Measurements from ENCODE around the gene WDPCP. TPM values are rescaled to one million over a fixed set of nuclear protein-coding genes. Genes with fewer than 3 reads are reported as not detected.

The WDPCP gene
- total RNA-seq, 1 donor from 2014 or later, result 12.4 TPM

DNA sequence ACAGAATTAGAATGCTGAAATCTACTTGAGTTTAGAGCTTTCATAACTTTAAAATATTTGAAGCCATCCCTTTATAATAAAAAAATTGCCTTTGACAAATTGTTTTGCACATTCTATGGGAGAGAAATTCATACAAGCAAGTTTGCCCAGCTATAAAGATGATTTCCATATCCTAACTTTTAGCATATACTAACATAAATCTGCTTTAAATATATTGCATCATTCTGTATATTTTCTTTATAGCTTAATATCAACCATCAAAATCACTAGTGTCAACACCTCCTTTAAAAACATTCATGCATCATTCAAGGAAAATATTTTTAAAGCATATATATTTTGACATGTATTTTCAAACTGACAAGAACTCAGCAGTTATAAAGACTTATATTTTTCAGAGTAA lies 49.9 kb downstream of the WDPCP start:
- no peak overlapping the region for H3K4me3 Mint-ChIP-seq (ENCODE audit: unreplicated experiment)
- DNase-seq (ENCODE audit: extremely low spot score, unreplicated experiment), result no peak
- H3K36me3 Mint-ChIP-seq (ENCODE audit: unreplicated experiment), result no peaks in the 10 kb centered on the region
- TF ChIP-seq, protein P1, sequence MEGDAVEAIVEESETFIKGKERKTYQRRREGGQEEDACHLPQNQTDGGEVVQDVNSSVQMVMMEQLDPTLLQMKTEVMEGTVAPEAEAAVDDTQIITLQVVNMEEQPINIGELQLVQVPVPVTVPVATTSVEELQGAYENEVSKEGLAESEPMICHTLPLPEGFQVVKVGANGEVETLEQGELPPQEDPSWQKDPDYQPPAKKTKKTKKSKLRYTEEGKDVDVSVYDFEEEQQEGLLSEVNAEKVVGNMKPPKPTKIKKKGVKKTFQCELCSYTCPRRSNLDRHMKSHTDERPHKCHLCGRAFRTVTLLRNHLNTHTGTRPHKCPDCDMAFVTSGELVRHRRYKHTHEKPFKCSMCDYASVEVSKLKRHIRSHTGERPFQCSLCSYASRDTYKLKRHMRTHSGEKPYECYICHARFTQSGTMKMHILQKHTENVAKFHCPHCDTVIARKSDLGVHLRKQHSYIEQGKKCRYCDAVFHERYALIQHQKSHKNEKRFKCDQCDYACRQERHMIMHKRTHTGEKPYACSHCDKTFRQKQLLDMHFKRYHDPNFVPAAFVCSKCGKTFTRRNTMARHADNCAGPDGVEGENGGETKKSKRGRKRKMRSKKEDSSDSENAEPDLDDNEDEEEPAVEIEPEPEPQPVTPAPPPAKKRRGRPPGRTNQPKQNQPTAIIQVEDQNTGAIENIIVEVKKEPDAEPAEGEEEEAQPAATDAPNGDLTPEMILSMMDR (IDR thresholded peaks at IDR 0.05), result no peak
- no peak overlapping the region for H3K27ac Mint-ChIP-seq (ENCODE audit: unreplicated experiment)
- peaks cover 2% of the 10 kb centered on the region for H3K4me1 Mint-ChIP-seq (ENCODE audit: unreplicated experiment)
- no peaks in the 10 kb centered on the region for H3K27me3 Mint-ChIP-seq (ENCODE audit: unreplicated experiment)
- H3K9me3 Mint-ChIP-seq (ENCODE audit: unreplicated experiment), result peaks cover 10% of the 10 kb centered on the region

DNA sequence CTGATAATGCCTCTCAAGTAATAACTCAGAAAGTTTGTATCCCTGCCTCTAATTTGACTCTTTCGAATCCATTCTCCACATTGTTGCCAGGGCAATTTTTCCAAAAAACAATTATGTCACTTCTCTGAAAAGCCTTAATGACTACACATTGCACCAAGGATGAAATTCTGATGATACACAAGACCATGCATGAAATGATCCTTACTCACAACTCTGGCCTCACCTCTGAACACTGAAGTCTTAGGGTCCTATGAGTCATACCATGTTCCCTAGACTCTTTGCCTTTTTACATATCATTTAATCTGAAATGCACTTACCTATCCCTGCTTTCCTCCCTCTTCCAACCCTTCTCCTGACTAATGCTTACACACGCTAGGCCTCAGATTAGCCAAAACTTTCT lies 51.0 kb downstream of the WDPCP start:
- Mint-ChIP-seq H3K27me3 (ENCODE audit: unreplicated experiment) (no peaks in the 10 kb centered on the region), H3K4me1 (ENCODE audit: unreplicated experiment) (peaks cover 2% of the 10 kb centered on the region)
- DNase-seq (ENCODE audit: extremely low spot score, unreplicated experiment), result no peak

DNA sequence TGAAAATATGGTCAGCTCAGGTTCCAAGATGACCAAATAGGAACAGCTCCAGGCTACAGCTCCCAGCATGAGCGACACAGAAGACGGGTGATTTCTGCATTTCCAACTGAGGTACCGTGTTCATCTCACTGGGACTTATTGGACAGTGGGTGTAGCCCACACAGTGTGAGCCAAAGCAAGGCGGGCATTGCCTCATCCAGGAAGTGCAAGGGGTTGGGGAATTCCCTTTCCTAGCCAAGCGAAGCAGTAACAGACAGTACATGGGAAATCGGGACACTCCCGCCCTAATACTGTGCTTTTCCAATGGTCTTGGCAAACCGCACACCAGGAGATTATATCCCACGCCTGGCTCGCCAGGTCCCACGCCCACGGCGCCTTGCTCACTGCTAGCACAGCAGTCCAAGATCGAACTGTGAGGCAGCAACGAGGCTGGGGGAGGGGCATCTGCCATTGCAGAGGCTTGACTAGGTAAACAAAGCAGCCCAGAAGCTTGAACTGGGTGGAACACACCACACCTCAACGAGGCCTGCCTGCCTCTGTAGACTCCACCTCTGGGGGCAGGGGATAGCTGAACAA lies 57.5 kb downstream of the WDPCP start:
- Mint-ChIP-seq H3K9me3 (ENCODE audit: unreplicated experiment) (peaks cover 34% of the 10 kb centered on the region), H3K4me1 (ENCODE audit: unreplicated experiment) (no peaks in the 10 kb centered on the region), H3K27ac (ENCODE audit: unreplicated experiment) (no peak overlapping the region), H3K36me3 (ENCODE audit: unreplicated experiment) (peaks cover 8% of the 10 kb centered on the region), H3K4me3 (ENCODE audit: unreplicated experiment) (no peak overlapping the region), H3K27me3 (ENCODE audit: unreplicated experiment) (no peaks in the 10 kb centered on the region)
- TF ChIP-seq, protein P1 (IDR thresholded peaks at IDR 0.05), result no peak
- no peak for DNase-seq (ENCODE audit: extremely low spot score, unreplicated experiment)

More for the DNA sequence above, 51.0 kb downstream of the WDPCP start:
- TF ChIP-seq, protein P1 (IDR thresholded peaks at IDR 0.05), result no peak
- Mint-ChIP-seq H3K9me3 (ENCODE audit: unreplicated experiment) (peaks cover 18% of the 10 kb centered on the region), H3K27ac (ENCODE audit: unreplicated experiment) (no peak overlapping the region), H3K4me3 (ENCODE audit: unreplicated experiment) (no peak overlapping the region), H3K36me3 (ENCODE audit: unreplicated experiment) (peaks cover 2% of the 10 kb centered on the region)

DNA sequence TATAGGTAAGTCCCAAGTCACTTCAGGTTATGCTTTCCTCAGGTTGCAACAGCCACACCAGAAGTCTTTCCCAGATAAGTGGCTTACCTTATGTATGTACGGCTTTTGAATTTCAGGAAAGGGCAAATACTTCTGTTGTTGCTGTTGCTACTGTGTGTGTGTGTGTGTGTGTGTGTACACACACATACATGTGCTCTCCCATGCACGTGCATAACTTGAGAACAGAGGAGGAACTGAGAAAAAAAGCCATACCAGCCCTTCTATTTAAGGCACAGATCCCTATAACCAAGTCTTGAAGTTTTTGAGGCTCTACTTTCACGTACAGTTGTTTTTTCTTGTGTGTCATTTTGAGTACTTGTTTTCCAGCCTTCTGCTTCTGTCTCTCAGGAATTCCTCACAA lies 62.4 kb downstream of the WDPCP start:
- Mint-ChIP-seq H3K36me3 (ENCODE audit: unreplicated experiment) (peaks cover 11% of the 10 kb centered on the region), H3K9me3 (ENCODE audit: unreplicated experiment) (peaks cover 38% of the 10 kb centered on the region), H3K27me3 (ENCODE audit: unreplicated experiment) (no peaks in the 10 kb centered on the region), H3K27ac (ENCODE audit: unreplicated experiment) (no peak overlapping the region), H3K4me1 (ENCODE audit: unreplicated experiment) (no peaks in the 10 kb centered on the region), H3K4me3 (ENCODE audit: unreplicated experiment) (no peak overlapping the region)
- TF ChIP-seq, protein P1 (IDR thresholded peaks at IDR 0.05), result no peak
- DNase-seq (ENCODE audit: extremely low spot score, unreplicated experiment), result no peak

DNA sequence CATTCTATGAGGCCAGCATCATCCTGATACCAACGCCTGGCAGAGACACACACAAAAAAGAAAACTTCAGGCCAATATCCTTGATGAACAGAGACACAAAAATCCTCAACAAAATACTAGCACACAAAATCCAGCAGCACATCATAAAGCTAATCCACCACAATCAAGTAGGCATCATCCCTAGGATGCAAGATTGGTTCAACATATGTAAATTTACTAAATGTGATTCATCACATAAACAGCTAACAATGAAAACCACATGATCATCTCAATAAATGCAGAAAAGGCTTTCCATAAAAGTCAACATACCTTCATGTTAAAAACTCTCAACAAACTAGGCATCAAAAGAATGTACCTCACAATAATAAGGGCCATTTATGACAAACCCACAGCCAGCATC lies 65.3 kb downstream of the WDPCP start:
- TF ChIP-seq, protein P1 (IDR thresholded peaks at IDR 0.05), result no peak
- H3K9me3 Mint-ChIP-seq (ENCODE audit: unreplicated experiment), result peaks cover 39% of the 10 kb centered on the region
- no peaks in the 10 kb centered on the region for H3K27me3 Mint-ChIP-seq (ENCODE audit: unreplicated experiment)
- DNase-seq (ENCODE audit: extremely low spot score, unreplicated experiment), result no peak
- H3K4me3 Mint-ChIP-seq (ENCODE audit: unreplicated experiment), result no peak overlapping the region
- no peak overlapping the region for H3K27ac Mint-ChIP-seq (ENCODE audit: unreplicated experiment)
- peaks cover 16% of the 10 kb centered on the region for H3K36me3 Mint-ChIP-seq (ENCODE audit: unreplicated experiment)
- H3K4me1 Mint-ChIP-seq (ENCODE audit: unreplicated experiment), result no peaks in the 10 kb centered on the region

Data from osteocyte (in vitro differentiated cells).